Measurements from ENCODE around the gene INMT.
A peak's percentile ranks its signal among the peaks of the same experiment; 100 is the strongest.
"Not testable (repeated sequence)": the region's sequence is repeated elsewhere in the genome, so short reads cannot be mapped to it uniquely, and the experiment has no call there.

The INMT gene

GRCh38 chr7:30719434-30719833, 32.5 kb upstream of the INMT start:
- Mint-ChIP-seq H3K36me3 (ENCODE audit: low read depth) (peaks cover 27% of the 10 kb centered on the region), H3K9me3 (peaks cover 25% of the 10 kb centered on the region)
- not testable (repeated sequence) for H3K27me3 Mint-ChIP-seq; H3K4me1 Mint-ChIP-seq (ENCODE audit: low read depth); H3K27ac Mint-ChIP-seq; H3K4me3 Mint-ChIP-seq

- Mint-ChIP-seq H3K27ac (no peak overlapping the region), H3K36me3 (ENCODE audit: low read depth) (peaks cover 27% of the 10 kb centered on the region), H3K27me3 (no peaks in the 10 kb centered on the region), H3K4me1 (ENCODE audit: low read depth) (peaks cover 7% of the 10 kb centered on the region), H3K4me3 (no peak overlapping the region), H3K9me3 (peaks cover 25% of the 10 kb centered on the region)
These were observed 30.7 kb upstream of the INMT start for GRCh38 chr7:30721211-30721610.

GRCh38 chr7:30722187-30722586, 29.7 kb upstream of the INMT start:
- Mint-ChIP-seq H3K27me3 (no peaks in the 10 kb centered on the region), H3K9me3 (peaks cover 20% of the 10 kb centered on the region), H3K4me1 (ENCODE audit: low read depth) (peaks cover 17% of the 10 kb centered on the region), H3K4me3 (no peak overlapping the region), H3K27ac (no peak overlapping the region), H3K36me3 (ENCODE audit: low read depth) (peaks cover 23% of the 10 kb centered on the region)

GRCh38 chr7:30722671-30723070, 29.3 kb upstream of the INMT start:
- Mint-ChIP-seq H3K4me1 (ENCODE audit: low read depth) (peaks cover 21% of the 10 kb centered on the region), H3K27me3 (no peaks in the 10 kb centered on the region), H3K4me3 (no peak overlapping the region), H3K9me3 (peaks cover 18% of the 10 kb centered on the region), H3K27ac (no peak overlapping the region), H3K36me3 (ENCODE audit: low read depth) (peaks cover 20% of the 10 kb centered on the region)

GRCh38 chr7:30723776-30724175, 28.2 kb upstream of the INMT start:
- peaks cover 9% of the 10 kb centered on the region for H3K36me3 Mint-ChIP-seq (ENCODE audit: low read depth)
- no peaks in the 10 kb centered on the region for H3K27me3 Mint-ChIP-seq
- peaks cover 32% of the 10 kb centered on the region for H3K4me1 Mint-ChIP-seq (ENCODE audit: low read depth)
- H3K9me3 Mint-ChIP-seq = peaks cover 7% of the 10 kb centered on the region
- H3K4me3 Mint-ChIP-seq = no peak overlapping the region
- no peak overlapping the region for H3K27ac Mint-ChIP-seq

- peaks cover 36% of the 10 kb centered on the region for H3K4me1 Mint-ChIP-seq (ENCODE audit: low read depth)
- H3K36me3 Mint-ChIP-seq (ENCODE audit: low read depth) = no peaks in the 10 kb centered on the region
These were observed 25.5 kb upstream of the INMT start for GRCh38 chr7:30726296-30727006.

GRCh38 chr7:30727061-30727945, 24.6 kb upstream of the INMT start:
- Mint-ChIP-seq H3K4me1 (ENCODE audit: low read depth) (peaks cover 44% of the 10 kb centered on the region), H3K4me3 (peak overlapping the region; percentile 62), H3K27me3 (no peaks in the 10 kb centered on the region), H3K36me3 (ENCODE audit: low read depth) (no peaks in the 10 kb centered on the region), H3K9me3 (no peaks in the 10 kb centered on the region), H3K27ac (peak overlapping the region; percentile 89)

More at GRCh38 chr7:30726296-30727006, 25.5 kb upstream of the INMT start:
- Mint-ChIP-seq H3K9me3 (no peaks in the 10 kb centered on the region), H3K4me3 (peak overlapping the region; percentile 62), H3K27me3 (no peaks in the 10 kb centered on the region), H3K27ac (peak overlapping the region; percentile 89)

GRCh38 chr7:30728591-30729100, 23.3 kb upstream of the INMT start:
- no peak overlapping the region for H3K27ac Mint-ChIP-seq
- no peaks in the 10 kb centered on the region for H3K27me3 Mint-ChIP-seq
- H3K9me3 Mint-ChIP-seq = no peaks in the 10 kb centered on the region
- no peaks in the 10 kb centered on the region for H3K36me3 Mint-ChIP-seq (ENCODE audit: low read depth)
- peaks cover 44% of the 10 kb centered on the region for H3K4me1 Mint-ChIP-seq (ENCODE audit: low read depth)
- H3K4me3 Mint-ChIP-seq = no peak overlapping the region

- Mint-ChIP-seq H3K36me3 (ENCODE audit: low read depth) (no peaks in the 10 kb centered on the region), H3K9me3 (no peaks in the 10 kb centered on the region), H3K4me3 (no peak overlapping the region), H3K4me1 (ENCODE audit: low read depth) (peaks cover 44% of the 10 kb centered on the region), H3K27ac (no peak overlapping the region), H3K27me3 (no peaks in the 10 kb centered on the region)
These were observed 22.3 kb upstream of the INMT start for GRCh38 chr7:30729642-30730041.

GRCh38 chr7:30730097-30730496, 21.8 kb upstream of the INMT start:
- H3K27me3 Mint-ChIP-seq = no peaks in the 10 kb centered on the region
- H3K9me3 Mint-ChIP-seq = no peaks in the 10 kb centered on the region
- H3K4me3 Mint-ChIP-seq = no peak overlapping the region
- no peak overlapping the region for H3K27ac Mint-ChIP-seq
- no peaks in the 10 kb centered on the region for H3K36me3 Mint-ChIP-seq (ENCODE audit: low read depth)
- peaks cover 44% of the 10 kb centered on the region for H3K4me1 Mint-ChIP-seq (ENCODE audit: low read depth)

GRCh38 chr7:30730996-30731395, 20.9 kb upstream of the INMT start:
- Mint-ChIP-seq H3K27ac (no peak overlapping the region), H3K4me3 (no peak overlapping the region), H3K4me1 (ENCODE audit: low read depth) (peaks cover 38% of the 10 kb centered on the region), H3K36me3 (ENCODE audit: low read depth) (no peaks in the 10 kb centered on the region), H3K9me3 (no peaks in the 10 kb centered on the region), H3K27me3 (no peaks in the 10 kb centered on the region)

- no peak overlapping the region for H3K27ac Mint-ChIP-seq
These were observed 20.4 kb upstream of the INMT start for GRCh38 chr7:30731581-30731980.

GRCh38 chr7:30732606-30733005, 19.3 kb upstream of the INMT start:
- Mint-ChIP-seq H3K27me3 (no peaks in the 10 kb centered on the region), H3K27ac (no peak overlapping the region), H3K36me3 (ENCODE audit: low read depth) (no peaks in the 10 kb centered on the region), H3K4me3 (no peak overlapping the region), H3K9me3 (no peaks in the 10 kb centered on the region), H3K4me1 (ENCODE audit: low read depth) (peaks cover 30% of the 10 kb centered on the region)

More at GRCh38 chr7:30731581-30731980, 20.4 kb upstream of the INMT start:
- no peak overlapping the region for H3K4me3 Mint-ChIP-seq
- H3K36me3 Mint-ChIP-seq (ENCODE audit: low read depth) = no peaks in the 10 kb centered on the region
- no peaks in the 10 kb centered on the region for H3K27me3 Mint-ChIP-seq
- no peaks in the 10 kb centered on the region for H3K9me3 Mint-ChIP-seq
- H3K4me1 Mint-ChIP-seq (ENCODE audit: low read depth) = peaks cover 33% of the 10 kb centered on the region

GRCh38 chr7:30733216-30733615, 18.7 kb upstream of the INMT start:
- H3K4me1 Mint-ChIP-seq (ENCODE audit: low read depth) = peaks cover 30% of the 10 kb centered on the region
- no peaks in the 10 kb centered on the region for H3K27me3 Mint-ChIP-seq
- H3K27ac Mint-ChIP-seq = no peak overlapping the region
- no peaks in the 10 kb centered on the region for H3K36me3 Mint-ChIP-seq (ENCODE audit: low read depth)
- no peaks in the 10 kb centered on the region for H3K9me3 Mint-ChIP-seq
- no peak overlapping the region for H3K4me3 Mint-ChIP-seq

- Mint-ChIP-seq H3K4me1 (ENCODE audit: low read depth) (peaks cover 30% of the 10 kb centered on the region), H3K27ac (no peak overlapping the region), H3K36me3 (ENCODE audit: low read depth) (no peaks in the 10 kb centered on the region), H3K9me3 (no peaks in the 10 kb centered on the region), H3K4me3 (no peak overlapping the region), H3K27me3 (no peaks in the 10 kb centered on the region)
These were observed 18.2 kb upstream of the INMT start for GRCh38 chr7:30733691-30734090.

Measured in stimulated activated naive CD8-positive, alpha-beta T cell treated with anti-CD3 and anti-CD28 coated beads, Interleukin-15, Interleukin-2, amounts not matched to agents 100 ng/mL and 50 ng/mL, for 24 hours (primary cell).